ENCODE results near the gene RABGEF1.

RABGEF1 gene

DNA sequence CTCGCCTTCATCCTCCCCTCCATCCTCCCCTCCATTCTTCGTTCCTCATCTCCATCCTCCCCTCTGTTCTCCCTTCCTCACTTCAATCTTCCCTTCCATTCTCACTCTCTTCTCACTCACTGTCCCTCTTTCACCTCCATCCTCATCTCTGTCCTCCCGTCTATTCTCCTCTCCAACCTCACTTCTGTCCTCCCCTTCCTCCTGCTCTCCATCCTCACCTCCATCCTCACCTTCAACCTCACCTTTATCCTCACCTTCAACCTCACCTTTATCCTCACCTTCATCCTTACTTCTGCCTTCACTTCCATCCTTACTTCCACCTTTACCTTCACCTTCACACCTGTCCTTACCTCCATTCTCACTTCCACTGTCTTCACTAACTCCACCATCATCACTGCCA lies 11.3 kb upstream of the RABGEF1 start:
- Histone ChIP-seq H3K36me3 (peaks cover 6% of the 10 kb centered on the region), H3K27ac (no peak overlapping the region), H3K4me3 (ENCODE audit: low read depth in 1 of 2, low read length in 1 of 2) (no peak overlapping the region), H3K4me1 (ENCODE audit: control insufficient read depth in 1 of 2, insufficient read depth in 1 of 2, low read depth in 1 of 2, low read length in 1 of 2) (no peaks in the 10 kb centered on the region), H3K9me3 (peaks cover 3% of the 10 kb centered on the region), H3K27me3 (no peaks in the 10 kb centered on the region)
- TF ChIP-seq CTCF (IDR thresholded peaks at IDR 0.05) = no peak

GRCh38 chr7:66731986-66732385 lies 8.5 kb upstream of the RABGEF1 start:
- no peaks in the 10 kb centered on the region for H3K9me3 ChIP-seq
- H3K27me3 ChIP-seq = no peaks in the 10 kb centered on the region
- no peak for TF ChIP-seq CTCF (IDR thresholded peaks at IDR 0.05)
- peaks cover 0 to under 1% of the 10 kb centered on the region in 2 experiments for H3K4me1 ChIP-seq (ENCODE audit: control insufficient read depth in 1 of 2, insufficient read depth in 1 of 2, low read depth in 1 of 2, low read length in 1 of 2)
- H3K36me3 ChIP-seq = peaks cover 22% of the 10 kb centered on the region
- H3K4me3 ChIP-seq (ENCODE audit: low read depth in 1 of 2, low read length in 1 of 2) = no peak overlapping the region
- no peak overlapping the region for H3K27ac ChIP-seq

DNA sequence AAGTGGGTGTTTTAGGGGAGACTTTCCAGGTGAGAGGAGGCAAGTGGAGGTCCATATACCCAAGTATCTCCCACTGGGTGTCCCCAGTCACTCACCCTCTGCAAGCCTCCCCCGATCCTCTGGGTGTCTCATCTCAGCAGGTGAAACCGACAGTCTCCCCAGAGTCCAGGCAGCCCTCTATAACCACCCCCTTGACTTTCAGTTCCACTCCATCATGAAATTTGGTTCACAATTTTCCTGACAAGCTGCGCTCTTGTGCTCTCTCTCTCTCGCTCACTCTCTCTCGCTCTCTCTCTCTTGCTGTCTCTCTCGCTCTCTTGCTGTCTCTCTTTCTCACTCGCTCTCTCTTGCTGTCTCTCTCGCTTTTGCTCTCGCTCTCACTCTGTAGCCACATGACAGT lies 8.1 kb upstream of the RABGEF1 start:
- Histone ChIP-seq H3K27me3 (no peaks in the 10 kb centered on the region), H3K4me1 (ENCODE audit: control insufficient read depth in 1 of 2, insufficient read depth in 1 of 2, low read depth in 1 of 2, low read length in 1 of 2) (peaks cover 0 to 3% of the 10 kb centered on the region in 2 experiments), H3K27ac (no peak overlapping the region), H3K4me3 (ENCODE audit: low read depth in 1 of 2, low read length in 1 of 2) (no peak overlapping the region), H3K36me3 (peaks cover 22% of the 10 kb centered on the region), H3K9me3 (no peaks in the 10 kb centered on the region)
- TF ChIP-seq CTCF (IDR thresholded peaks at IDR 0.05) = no peak

- Histone ChIP-seq H3K27me3 (no peaks in the 10 kb centered on the region), H3K9me3 (no peaks in the 10 kb centered on the region)
- TF ChIP-seq CTCF (IDR thresholded peaks at IDR 0.05) = no peak
Observed at GRCh38 chr7:66734006-66734405, 6.5 kb upstream of the RABGEF1 start.

DNA sequence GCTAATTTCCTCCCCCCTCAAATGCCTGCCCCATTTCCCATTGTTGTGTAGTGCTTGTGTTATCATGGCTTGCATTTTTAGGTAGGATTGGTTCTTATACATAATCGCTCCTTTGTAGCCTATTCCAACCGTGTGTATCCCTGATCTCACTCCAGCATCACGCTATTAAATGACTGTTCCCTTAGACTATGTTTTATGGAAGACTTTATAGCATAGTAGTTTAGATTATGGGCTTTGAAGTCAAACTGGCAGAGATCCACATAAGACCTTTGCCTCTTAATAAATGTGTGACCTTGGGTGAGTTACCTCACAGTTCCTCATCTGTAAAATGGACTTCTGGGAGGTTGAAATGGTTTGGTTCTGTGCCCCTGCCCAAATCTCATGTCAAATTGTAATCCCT lies 5.4 kb upstream of the RABGEF1 start:
- Histone ChIP-seq H3K4me3 (ENCODE audit: low read depth in 1 of 2, low read length in 1 of 2) (no peak overlapping the region), H3K4me1 (ENCODE audit: control insufficient read depth in 1 of 2, insufficient read depth in 1 of 2, low read depth in 1 of 2, low read length in 1 of 2) (peaks cover 14 to 17% of the 10 kb centered on the region in 2 experiments), H3K27ac (no peak overlapping the region), H3K27me3 (no peaks in the 10 kb centered on the region), H3K36me3 (peaks cover 22% of the 10 kb centered on the region), H3K9me3 (no peaks in the 10 kb centered on the region)
- TF ChIP-seq CTCF (IDR thresholded peaks at IDR 0.05) = no peak

More at GRCh38 chr7:66734006-66734405, 6.5 kb upstream of the RABGEF1 start:
- Histone ChIP-seq H3K4me3 (ENCODE audit: low read depth in 1 of 2, low read length in 1 of 2) (no peak overlapping the region), H3K36me3 (peaks cover 22% of the 10 kb centered on the region), H3K4me1 (ENCODE audit: control insufficient read depth in 1 of 2, insufficient read depth in 1 of 2, low read depth in 1 of 2, low read length in 1 of 2) (peaks cover 3 to 8% of the 10 kb centered on the region in 2 experiments), H3K27ac (no peak overlapping the region)

GRCh38 chr7:66735850-66736249 lies 4.7 kb upstream of the RABGEF1 start:
- H3K36me3 ChIP-seq = peaks cover 22% of the 10 kb centered on the region
- H3K4me1 ChIP-seq (ENCODE audit: control insufficient read depth in 1 of 2, insufficient read depth in 1 of 2, low read depth in 1 of 2, low read length in 1 of 2) = peaks cover 14 to 17% of the 10 kb centered on the region in 2 experiments
- H3K4me3 ChIP-seq (ENCODE audit: low read depth in 1 of 2, low read length in 1 of 2) = no peak overlapping the region
- H3K27me3 ChIP-seq = no peaks in the 10 kb centered on the region
- H3K9me3 ChIP-seq = no peaks in the 10 kb centered on the region
- no peak for TF ChIP-seq CTCF (IDR thresholded peaks at IDR 0.05)
- no peak overlapping the region for H3K27ac ChIP-seq

All from neutrophil (primary cell).